Choroid plexus epithelial cell (primary cell): ENCODE data around the gene SMPD3.
A peak's percentile ranks its signal among the peaks of the same experiment; 100 is the strongest.

ENCODE experiments used
- DNase-seq: peaks from one replicate; pipeline ENCODE4 v3.0.0-alpha.2; 2010; ENCODE audit warnings: low read depth
- H3K4me3 ChIP-seq: 2 replicates; pipeline ENCODE4 v1.5.1; 2011; ENCODE audit warnings: low read depth, mild to moderate bottlenecking, control low read depth, low read length, moderate library complexity
- CTCF ChIP-seq: conservative IDR thresholded peaks from 2 replicates; pipeline ENCODE4 v1.5.1; 2011; ENCODE audit warnings: low read depth, mild to moderate bottlenecking, control low read depth, inconsistent platforms, low read length, moderate library complexity

The SMPD3 gene

GRCh38 chr16:68406458-68407152 lies 41.7 kb downstream of the SMPD3 start:
- TF ChIP-seq CTCF, result no peak
- peak; percentile 51 for DNase-seq
- H3K4me3 ChIP-seq, result peak overlapping the region; percentile 5

- no peak for DNase-seq
- H3K4me3 ChIP-seq, result no peak overlapping the region
- no peak for TF ChIP-seq CTCF
Observed at GRCh38 chr16:68404736-68405345, 43.5 kb downstream of the SMPD3 start.

GRCh38 chr16:68403704-68404103 lies 44.6 kb downstream of the SMPD3 start:
- DNase-seq, result no peak
- no peak overlapping the region for H3K4me3 ChIP-seq
- no peak for TF ChIP-seq CTCF

GRCh38 chr16:68403177-68403576 lies 45.1 kb downstream of the SMPD3 start:
- no peak for TF ChIP-seq CTCF
- no peak for DNase-seq

GRCh38 chr16:68402748-68403040 lies 45.6 kb downstream of the SMPD3 start:
- H3K4me3 ChIP-seq, result no peak overlapping the region
- no peak for DNase-seq
- no peak for TF ChIP-seq CTCF

More at GRCh38 chr16:68403177-68403576, 45.1 kb downstream of the SMPD3 start:
- H3K4me3 ChIP-seq, result no peak overlapping the region

GRCh38 chr16:68401871-68402747 lies 46.2 kb downstream of the SMPD3 start:
- peak; percentile 90 for DNase-seq
- H3K4me3 ChIP-seq, result no peak overlapping the region
- no peak for TF ChIP-seq CTCF
